Lower leg skin (tissue), 3 donors: Measurements from ENCODE around the gene MT1E.

ENCODE experiments used
- CTCF ChIP-seq, 3 donors: fragments of 450-650 bp; IDR thresholded peaks; one replicate each; pipeline ENCODE4 v1.5.1; 2016; ENCODE audit warnings: antibody characterized with exemption in 3 of 3, mild to moderate bottlenecking in 3 of 3, moderate library complexity in 2 of 3
- POLR2A ChIP-seq, 2 donors: fragments of 450-650 bp; IDR thresholded peaks; one replicate each; pipeline ENCODE4 v1.6.1; 2016 to 2017; ENCODE audit warnings: antibody characterized with exemption in 2 of 2, mild to moderate bottlenecking in 1 of 2, moderate library complexity in 1 of 2

- TF ChIP-seq CTCF (IDR thresholded peaks at IDR 0.05) = no peak
- TF ChIP-seq POLR2A (IDR thresholded peaks at IDR 0.05) = no peak
These were observed 19.0 kb upstream of the MT1E start for GRCh38 chr16:56606476-56607108.
